Measurements from ENCODE around the gene SAFB. TPM values are rescaled to one million over a fixed set of nuclear protein-coding genes. Genes with fewer than 3 reads are reported as not detected.
A peak's percentile ranks its signal among the peaks of the same experiment; 100 is the strongest.

The SAFB gene
- total and polyA plus RNA-seq, 2 of the 13 experiments (the other 11 are each of a cell fraction or from before 2014, with no cell fraction given): 21.0 to 28.4 TPM

GRCh38 chr19:5594521-5594950, 28.3 kb upstream of the SAFB start (continued):
- TF ChIP-seq CERS6 (CRISPR knock-in tag; IDR thresholded peaks at IDR 0.05): no peak
- TF ChIP-seq KDM2A (CRISPR knock-in tag; IDR thresholded peaks at IDR 0.05; ENCODE audit: borderline replicate concordance, low read depth): peak; percentile 62; the same call in 1 of the 2 replicates
- no peak for TF ChIP-seq ZBTB38 (CRISPR knock-in tag; IDR thresholded peaks at IDR 0.05)
- no peak for TF ChIP-seq CSRNP2 (CRISPR knock-in tag; conservative IDR thresholded peaks at IDR 0.05; ENCODE audit: low read depth)
- TF ChIP-seq JUNB (CRISPR knock-in tag; IDR thresholded peaks at IDR 0.05; ENCODE audit: borderline replicate concordance): no peak
- no peak for TF ChIP-seq PAF1 (CRISPR knock-in tag; IDR thresholded peaks at IDR 0.05)
- TF ChIP-seq TCF7 (IDR thresholded peaks at IDR 0.05; ENCODE audit: low read depth): peak; percentile 60
- peak; percentile 84 for TF ChIP-seq ZFY (CRISPR knock-in tag; IDR thresholded peaks at IDR 0.05)
- TF ChIP-seq ARHGAP35 (CRISPR knock-in tag; IDR thresholded peaks at IDR 0.05; ENCODE audit: borderline replicate concordance): no peak
- TF ChIP-seq ZNF772 (CRISPR knock-in tag; IDR thresholded peaks at IDR 0.05): peak; percentile 87
- TF ChIP-seq ZNF382 (CRISPR knock-in tag; IDR thresholded peaks at IDR 0.05; ENCODE audit: borderline replicate concordance): no peak
- TF ChIP-seq FOXO1 (CRISPR knock-in tag; IDR thresholded peaks at IDR 0.05): peak; percentile 31; the same call in 1 of the 2 replicates
- no peak for TF ChIP-seq SKIL (CRISPR knock-in tag; IDR thresholded peaks at IDR 0.05; ENCODE audit: borderline replicate concordance)
- no peak for TF ChIP-seq ZNF674 (CRISPR knock-in tag; IDR thresholded peaks at IDR 0.05; ENCODE audit: low read depth)
- no peak for TF ChIP-seq GTF3A (CRISPR knock-in tag; conservative IDR thresholded peaks at IDR 0.05)
- no peak for TF ChIP-seq HNRNPL (IDR thresholded peaks at IDR 0.05; ENCODE audit: low read depth, low read length)
- TF ChIP-seq CHCHD3 (CRISPR knock-in tag; IDR thresholded peaks at IDR 0.05): no peak
- TF ChIP-seq PHF8 (CRISPR knock-in tag; IDR thresholded peaks at IDR 0.05): peak; percentile 37; the same call in 1 of the 2 replicates
- TF ChIP-seq NCOA5 (CRISPR knock-in tag; IDR thresholded peaks at IDR 0.05): no peak
- TF ChIP-seq ZNF737 (CRISPR knock-in tag; IDR thresholded peaks at IDR 0.05; ENCODE audit: borderline replicate concordance): no peak
- TF ChIP-seq ZSCAN30 (CRISPR knock-in tag; IDR thresholded peaks at IDR 0.05): no peak
- TF ChIP-seq HES4 (CRISPR knock-in tag; IDR thresholded peaks at IDR 0.05; ENCODE audit: borderline replicate concordance): no peak
- no peak for TF ChIP-seq BCLAF1 (IDR thresholded peaks at IDR 0.05)
- TF ChIP-seq NFE2 (CRISPR knock-in tag; IDR thresholded peaks at IDR 0.05): no peak
- no peak; the same call in 1 of the 2 replicates for TF ChIP-seq PHF20 (CRISPR knock-in tag; IDR thresholded peaks at IDR 0.05)
